ENCODE results near the gene HESX1.

HESX1 gene

DNA sequence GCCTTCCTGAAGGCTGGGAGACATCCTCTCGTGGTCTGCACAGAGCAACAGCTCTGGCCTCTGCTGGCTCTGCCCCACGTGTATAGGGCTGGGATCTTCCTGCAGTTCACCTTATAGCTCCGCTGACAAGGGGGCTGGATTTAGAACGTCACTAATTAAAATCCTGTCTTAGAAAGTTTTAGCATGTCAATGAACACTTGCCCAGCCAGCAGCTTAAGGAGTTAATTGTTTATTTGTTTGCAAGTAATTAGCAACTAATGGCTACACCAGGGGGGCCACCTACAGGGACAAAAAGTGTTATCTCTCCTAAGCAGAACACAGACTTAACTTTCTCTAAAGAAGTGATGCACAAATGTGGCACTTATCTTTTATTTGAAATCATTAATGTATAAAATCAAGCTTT lies at the start of gene HESX1:
HESX1 (minus strand) TSS at position 84 of the 403 bp plus-strand sequence; CDS start at position 24, 60 bp downstream.
- no peak for DNase-seq

DNA sequence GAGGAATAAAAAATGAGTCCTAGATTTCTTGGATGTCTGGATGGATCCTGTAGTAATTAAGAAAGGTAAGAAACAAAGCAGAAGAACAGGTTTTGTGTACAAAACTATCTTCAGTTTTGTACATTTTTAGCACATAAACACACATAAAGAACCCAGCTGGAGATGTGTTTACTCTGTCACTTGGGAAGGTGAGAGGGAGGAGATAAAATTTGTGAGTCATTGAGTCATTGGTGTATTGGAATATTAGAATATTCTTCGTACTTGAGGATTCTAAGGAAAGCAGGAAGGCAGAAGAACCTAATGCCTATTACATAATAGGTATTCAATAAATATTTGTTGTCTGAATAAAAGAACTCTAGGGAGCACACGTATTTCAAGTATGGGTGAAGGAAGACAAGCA lies 45.2 kb upstream of the HESX1 start:
- DNase-seq, result no peak

DNA sequence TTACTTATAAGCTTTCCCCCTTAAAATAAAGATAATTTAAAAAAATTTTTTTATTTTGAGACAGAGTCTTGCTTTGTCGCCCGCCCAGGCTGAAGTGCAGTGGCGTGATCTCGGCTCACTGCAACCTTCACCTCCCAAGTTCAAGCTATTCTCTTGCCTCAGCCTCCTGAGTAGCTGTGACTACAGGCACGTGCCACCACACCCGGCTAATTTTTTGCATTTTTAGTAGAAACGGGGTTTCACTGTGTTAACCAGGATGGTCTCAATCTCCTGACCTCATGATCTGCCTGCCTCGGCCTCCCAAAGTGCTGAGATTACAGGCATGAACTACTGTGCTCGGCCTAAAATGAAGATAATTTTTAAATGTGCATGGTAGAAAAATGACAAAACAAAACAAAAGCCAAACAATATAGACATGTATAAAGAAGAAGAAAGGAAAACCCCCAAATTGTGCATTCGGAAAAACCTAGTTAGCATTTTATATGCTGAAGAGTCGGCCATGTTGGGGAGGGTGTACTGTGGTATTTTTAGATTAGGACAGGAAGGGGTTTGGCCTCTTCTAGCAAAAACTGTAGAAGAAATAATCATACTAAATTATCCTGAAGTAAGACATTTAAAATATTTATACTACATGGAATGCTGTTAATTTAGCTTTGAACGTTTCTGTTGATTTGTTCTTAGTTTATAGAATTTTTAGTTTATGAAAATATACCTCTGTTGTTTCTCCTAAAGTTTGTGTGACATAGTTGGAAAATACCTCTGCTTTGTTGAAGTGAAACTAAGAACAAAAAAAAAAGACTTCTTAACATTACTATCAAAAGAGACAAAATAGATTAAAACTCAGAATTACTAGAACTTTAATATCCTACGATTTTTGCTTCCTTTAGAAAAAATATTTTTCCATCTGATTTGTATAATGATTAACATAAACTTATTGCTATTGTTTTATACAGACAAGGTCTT lies 35.1 kb upstream of the HESX1 start:
- DNase-seq, result no peak

DNA sequence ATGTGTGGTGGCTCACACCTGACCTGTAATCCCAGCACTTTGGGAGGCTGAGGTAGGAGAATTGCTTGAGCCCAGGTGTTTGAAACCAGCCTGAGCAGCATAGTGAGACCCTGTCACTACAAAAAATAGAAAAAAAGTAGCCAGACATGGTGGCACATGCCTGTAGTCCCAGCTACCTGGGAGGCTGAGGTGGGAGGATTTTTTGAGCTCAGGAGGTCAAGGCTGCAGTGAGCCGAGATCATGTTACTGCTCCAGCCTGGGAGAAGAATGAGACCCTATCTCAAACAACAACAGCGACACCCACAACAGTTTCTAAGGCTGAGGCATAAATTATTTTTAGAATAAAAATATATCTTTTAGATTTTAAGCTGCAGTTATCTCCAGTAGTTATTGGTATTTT lies 34.0 kb upstream of the HESX1 start:
- DNase-seq, result no peak

DNA sequence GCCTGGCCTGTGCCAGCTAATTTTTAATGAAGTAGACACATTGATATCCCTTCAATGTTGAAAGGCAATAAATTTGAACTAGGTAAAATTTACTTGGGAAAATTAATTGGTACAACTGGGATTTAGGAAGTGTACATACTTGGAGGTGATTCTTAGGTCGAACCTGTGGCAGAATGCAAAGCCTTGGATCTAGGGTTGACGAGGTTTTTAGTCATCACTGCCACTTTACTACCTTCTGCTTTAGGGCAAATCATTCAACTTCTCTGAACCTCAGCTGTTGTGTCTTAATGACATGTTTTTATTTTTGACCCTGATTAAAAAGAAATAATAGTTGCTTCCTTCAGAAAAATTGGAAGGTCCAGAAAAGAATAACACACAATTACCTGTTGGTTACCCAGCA lies 30.2 kb upstream of the HESX1 start:
- DNase-seq, result no peak

DNA sequence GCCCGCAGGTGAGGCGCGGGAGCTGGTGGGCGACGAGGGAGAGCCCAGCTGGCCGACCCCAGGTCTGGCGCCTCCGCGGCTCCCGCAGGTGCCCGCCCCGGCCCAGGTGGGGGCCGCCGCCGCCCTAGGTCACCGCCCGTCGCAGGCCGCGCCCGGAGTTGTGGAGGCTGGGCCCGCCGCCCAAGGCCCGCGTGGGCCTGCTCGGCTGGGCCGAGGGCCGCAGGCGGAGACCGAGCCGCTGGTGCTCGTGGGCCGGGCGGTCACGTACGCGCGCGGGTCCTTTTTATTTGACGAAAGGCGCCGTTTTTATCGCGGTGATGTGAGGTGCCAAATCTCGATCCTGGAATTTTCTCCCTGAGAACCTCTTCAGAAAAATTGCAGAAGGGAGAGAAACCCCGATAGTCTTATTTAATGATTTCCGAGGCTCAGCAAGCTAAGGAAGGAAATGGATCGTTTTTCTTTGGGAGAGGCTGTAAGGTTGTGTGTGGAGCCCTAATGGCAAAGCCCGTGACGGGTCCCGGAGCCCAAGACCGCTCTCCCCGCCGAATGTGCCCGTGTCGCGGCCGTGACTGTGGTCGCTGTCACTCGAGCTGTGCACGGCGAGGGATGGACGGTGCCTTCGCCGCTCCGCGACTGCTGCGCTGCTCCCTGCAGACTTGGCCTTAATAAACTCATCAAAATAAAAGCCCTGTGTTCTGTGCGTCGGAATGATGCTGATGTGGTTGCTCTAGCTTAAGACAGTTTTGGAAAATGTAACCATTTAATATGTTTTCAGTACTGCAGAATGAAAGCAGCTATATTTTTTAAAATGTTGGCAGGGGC lies 28.4 kb upstream of the HESX1 start:
- DNase-seq, result peak; percentile 32

DNA sequence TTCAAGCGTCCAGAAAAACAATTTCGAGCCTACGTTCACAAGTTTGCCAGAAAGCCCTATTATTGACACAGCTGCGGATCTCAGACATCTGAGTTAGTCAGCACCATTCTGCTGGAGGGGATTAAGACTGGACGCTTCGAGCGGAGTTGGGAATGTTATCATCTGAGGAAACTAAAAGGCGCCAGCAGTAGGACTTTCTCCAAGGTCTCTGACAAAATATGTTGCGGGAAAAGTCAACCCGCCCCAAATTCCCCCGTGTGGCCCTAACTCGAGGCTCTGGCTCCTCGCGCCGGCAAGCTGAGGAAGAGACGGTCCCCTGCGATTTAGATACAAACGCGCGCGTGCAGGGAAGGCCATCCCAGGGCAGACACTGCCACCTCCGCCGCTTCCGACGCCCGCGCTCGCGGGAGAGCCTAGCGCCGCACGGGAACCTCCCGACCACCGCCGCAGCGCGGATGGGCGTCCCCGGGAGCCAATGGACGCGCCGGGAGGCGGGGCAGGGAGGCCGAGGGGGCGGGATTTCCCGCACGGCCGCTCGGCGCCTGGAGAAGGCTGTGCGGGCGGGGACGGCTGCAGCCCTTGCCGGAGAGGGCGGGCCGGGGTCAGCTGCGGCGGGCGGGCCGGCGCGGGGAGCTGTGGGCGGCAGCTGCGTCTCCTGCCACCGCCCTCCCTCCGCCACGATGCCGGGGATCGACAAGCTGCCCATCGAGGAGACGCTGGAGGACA lies 27.6 kb upstream of the HESX1 start, which contains the start of gene APPL1:
APPL1 (plus strand) TSS at position 526 of the 726 bp plus-strand sequence; CDS start at position 681, 155 bp downstream.
- peak; percentile 88 for DNase-seq

DNA sequence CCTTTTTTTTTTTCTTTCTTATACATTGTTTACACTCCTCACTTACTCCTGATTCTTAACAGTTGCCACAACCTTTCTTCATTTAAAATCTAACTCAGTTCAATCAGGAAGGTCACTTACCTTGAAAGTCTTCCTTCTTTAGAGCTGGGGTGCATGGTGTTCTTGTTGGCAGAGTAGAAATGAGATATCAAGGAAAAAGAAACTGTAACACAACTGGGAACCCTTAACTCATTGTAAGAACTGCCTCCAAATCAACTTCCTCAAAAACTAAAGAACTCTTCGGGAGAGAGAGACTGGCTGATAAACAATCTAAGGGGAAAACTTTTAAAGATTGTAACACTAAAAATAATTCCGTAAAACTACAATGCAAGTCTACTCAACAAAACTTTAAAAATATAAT lies 26.4 kb upstream of the HESX1 start:
- DNase-seq, result no peak

DNA sequence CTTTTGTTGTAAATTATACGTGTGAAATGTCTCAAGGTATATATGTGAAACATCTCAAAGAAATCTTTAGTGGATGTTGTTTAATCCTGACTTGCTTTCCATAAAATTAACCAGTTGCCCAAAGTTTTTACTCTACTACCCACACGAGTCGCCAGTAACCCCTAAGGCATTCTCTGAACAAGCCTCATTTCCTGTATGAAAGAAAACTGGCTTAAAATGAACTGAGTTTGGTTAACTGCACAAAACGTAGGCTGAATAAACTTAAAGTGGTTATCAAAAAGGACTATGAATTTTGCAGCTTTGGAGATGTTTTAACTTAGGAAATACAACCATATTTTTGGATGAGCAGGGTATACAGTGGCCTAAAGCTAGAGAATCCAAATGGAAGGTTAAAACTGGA lies 25.1 kb upstream of the HESX1 start:
- peak; percentile 5 for DNase-seq

DNA sequence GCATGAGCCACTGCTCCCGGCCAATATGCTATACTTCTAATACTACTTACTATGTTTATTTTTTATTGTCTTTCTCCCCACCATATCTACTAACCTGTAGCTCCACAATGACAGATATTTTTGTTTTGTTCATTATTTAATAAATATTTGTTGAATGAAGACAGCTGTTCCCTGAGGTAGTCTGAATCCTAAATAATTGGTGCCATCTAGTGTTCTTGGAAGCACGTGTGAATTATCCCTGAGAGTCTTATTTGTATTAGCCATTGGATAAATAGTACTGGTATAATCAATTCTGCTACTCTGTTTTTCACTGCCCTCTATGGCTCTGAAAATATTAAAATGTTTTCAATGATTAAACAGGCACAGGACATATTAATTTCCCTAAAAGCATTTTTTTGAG lies 22.1 kb upstream of the HESX1 start:
- peak; percentile 32 for DNase-seq

DNA sequence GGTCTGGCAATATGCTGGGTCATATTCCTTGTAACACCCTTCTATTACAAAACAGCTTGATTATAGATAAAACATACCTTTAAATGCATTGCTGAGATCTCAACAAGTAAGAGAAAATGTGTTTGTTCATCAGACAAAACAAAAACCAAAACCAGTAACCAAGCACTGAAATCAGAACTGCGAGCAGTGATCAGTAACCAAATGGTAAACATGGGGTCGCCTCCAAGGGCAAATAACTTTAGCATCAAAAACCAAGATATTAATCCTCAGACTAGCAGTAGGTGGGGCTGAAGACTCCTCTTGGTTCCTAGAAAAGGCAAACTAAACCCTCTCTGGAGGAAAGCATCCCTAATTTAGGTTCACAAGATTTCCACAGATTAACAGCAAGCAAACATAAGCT lies 6.6 kb upstream of the HESX1 start:
- no peak for DNase-seq

DNA sequence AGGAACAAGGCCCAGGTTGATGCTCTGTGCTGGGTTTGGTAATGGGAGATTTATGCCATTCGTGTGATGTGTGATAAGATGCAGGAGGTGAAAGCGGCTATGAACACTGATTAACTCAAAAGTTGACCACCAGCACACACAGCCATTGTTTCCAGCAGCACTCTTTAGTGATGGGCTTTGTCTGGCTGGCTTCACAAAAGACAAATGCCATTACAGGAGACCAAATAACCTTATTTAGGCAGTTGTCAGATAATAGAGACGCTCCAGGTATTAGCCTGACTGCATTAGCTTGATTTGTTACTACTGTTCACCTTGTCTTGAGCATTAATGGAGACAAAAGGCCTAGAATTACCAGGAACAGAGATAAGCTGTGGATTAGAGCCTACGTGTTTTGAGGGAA lies 5.1 kb downstream of the HESX1 start:
- DNase-seq, result no peak

DNA sequence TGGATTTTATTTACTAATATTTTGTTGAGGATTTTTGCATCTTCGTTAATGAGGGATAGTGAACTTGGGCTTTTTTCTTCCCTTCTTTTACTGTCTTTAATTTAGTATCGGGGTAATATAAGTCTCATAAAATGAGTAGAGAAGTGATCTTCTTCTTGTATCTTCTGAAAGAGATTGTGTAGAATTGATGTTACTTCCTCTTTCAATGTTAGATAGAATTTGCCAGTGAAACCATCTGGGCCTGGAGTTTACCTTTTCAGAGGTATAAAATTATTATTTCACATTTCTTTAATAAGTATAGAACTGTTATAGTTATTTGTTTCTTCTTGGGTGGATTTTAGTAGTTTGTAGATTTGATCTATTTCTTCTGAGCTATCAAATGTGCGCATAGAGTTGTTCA lies 7.8 kb downstream of the HESX1 start:
- DNase-seq, result no peak

DNA sequence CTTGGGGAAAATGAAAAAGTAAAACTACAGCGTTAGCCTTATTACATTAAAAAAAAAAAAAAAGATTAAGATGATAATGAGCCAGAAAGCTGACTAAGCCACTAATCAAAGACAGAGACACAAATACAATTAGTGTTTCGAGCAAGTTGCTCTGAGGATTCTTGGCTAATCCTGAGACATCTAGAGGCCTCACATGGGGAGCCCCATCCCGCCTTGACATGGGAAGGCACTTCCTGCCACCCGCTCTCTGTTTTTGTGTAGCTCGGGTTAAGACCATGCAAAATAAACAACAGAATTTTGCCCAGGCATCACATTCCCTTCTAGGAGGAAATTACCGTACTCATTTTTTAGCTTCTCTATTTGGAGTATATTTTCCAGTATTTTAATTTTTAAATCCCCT lies 15.3 kb downstream of the HESX1 start:
- peak; percentile 63 for DNase-seq

DNA sequence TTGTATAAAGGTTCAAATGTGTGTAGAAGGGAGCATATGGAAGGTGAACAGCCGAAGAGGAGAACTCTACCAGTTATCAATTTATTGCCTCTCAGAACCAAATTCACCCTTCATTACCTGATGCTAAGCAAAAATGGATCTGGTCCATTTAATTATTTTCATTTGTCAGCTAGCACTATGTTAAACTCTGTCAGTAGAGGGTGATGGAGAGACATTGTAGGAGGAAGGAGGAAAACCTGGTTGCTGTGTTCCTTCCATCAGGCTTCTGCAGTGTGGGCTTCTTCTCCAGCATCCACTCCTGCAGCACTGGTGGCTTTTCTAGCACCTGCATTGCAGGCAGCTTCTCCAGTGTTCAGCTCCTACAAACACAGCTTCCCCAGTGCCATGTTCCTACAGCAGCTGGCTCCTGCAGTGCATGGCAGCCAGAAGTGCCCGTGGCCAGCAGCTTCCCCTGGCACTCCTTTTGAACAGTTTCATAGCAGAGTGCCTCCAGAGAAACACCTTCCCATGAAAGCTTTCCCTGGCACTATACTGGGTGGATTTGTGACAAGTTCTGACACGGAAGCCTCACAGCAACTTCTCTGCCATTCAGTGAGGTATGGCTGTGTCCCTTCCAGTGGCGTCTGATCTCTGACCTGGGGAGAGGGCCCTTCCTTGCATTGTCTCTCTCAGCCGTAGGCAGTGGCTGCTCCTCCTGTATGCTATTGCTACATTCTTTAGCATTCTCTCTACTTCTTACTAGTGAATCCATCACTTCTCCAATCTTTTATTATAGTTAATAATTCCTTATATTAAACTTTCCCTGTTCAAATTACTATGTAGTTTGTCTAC lies 20.0 kb downstream of the HESX1 start:
- DNase-seq, result no peak

DNA sequence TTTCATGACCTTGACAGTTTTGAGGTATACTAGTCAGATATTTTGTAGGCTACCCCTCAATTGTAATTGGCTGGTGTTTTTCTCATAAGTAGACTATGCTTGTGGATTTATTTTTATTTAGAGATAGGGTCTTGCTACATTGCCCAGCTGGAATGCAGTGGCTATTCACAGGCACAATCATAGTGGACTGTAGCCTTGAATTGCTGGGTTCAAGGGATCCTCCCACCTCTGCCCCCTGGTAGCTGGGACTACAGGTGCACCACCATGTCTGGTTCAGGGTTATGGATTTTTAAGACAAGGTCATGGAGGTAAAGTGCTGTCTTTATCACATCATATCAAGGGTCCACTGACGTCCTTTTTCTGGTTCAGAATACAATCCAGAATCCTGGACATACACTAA lies 23.7 kb downstream of the HESX1 start:
- DNase-seq, result no peak

DNA sequence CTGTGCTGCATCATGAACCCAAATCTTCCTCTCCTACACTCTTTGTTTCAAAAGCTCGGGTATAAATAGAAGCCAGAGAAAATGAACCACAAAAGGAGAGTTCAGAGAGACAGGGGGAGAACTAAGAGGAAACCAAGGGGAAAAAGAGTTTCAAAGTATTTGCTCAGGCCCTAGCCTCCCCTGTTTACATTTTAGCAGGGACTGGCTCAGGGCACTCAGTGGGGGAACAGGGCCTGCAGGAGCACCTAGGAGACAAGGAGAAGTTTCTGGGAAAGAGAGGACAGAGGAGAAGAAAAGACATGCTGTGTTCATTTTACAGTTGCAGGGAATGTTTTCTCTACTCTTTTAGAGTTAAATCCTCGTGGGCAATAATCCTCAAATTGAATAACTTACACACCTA lies 26.1 kb downstream of the HESX1 start:
- no peak for DNase-seq

DNA sequence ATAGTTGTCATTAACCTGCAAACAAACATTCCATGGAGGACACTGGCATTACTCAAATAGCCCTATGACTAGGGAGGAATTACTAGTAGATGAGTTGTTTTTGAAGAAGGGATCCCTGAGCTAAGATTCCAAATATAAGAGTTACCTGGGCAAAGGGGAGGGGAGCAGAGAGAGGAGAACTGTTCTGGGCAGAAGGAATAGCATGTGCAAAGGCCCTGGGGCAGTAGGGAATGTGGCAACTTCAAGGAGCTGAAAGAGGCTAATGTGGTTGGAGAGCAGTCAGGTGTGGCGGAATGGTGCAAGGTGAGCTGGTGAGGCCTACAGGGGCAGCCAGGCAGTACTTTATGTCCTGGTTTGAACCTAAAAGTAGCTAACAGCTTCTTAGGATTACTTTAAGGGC lies 28.8 kb downstream of the HESX1 start:
- DNase-seq, result no peak

DNA sequence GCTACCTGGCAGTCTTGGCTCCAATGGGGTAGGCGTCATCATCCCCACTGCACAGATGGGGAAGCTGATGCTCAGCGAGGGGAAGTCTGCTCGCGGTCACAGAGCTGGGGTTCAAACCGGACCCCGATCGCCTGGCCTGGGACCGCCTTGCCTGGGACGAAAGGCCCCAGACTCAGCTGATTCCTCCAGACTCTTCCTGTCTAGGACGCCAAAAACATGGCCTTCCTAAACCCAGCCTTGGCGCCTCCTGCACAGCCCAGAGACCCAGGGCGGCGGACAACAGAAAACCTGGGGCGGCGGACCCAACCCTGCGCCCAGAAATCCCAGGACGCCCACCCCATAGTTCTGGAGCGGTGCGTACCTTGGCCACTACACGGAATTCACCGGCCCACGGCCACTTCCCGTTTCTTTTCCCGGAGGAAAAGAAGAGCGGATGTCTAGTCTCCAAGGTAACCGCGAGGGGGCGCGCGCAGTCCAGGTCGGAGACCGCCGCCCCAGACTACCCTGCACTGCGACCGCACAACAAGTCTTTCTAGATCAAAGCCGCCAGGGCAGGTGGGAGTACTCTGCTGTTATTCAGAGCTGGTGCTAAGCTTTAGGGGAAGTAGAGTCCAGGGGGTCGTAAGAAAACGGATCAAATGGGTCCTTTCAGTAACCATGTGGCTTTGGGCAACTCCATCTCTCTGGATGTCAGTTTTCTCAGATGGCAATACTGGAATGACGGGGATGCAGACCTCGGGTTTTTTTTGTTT lies 29.7 kb downstream of the HESX1 start:
- peak; percentile 62 for DNase-seq

DNA sequence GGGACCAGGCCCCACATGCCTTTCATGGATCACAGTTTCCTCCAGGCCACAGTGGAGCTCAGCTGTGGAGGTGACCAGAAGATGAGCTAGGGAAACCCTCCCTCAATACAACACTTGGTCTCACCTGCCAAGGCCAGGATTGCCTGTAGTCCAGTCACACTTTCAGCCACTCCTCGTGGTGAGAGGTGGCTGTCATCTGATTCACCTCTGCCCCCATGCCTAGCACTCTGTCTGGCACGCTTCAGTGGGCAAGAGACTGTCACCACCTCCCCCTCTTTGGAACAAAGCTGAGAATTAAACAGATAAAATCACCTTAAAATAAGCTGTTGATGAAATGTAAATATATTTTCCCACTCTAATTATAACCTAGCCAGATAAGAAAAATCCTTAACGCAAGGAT lies 30.7 kb downstream of the HESX1 start:
- DNase-seq, result no peak

DNA sequence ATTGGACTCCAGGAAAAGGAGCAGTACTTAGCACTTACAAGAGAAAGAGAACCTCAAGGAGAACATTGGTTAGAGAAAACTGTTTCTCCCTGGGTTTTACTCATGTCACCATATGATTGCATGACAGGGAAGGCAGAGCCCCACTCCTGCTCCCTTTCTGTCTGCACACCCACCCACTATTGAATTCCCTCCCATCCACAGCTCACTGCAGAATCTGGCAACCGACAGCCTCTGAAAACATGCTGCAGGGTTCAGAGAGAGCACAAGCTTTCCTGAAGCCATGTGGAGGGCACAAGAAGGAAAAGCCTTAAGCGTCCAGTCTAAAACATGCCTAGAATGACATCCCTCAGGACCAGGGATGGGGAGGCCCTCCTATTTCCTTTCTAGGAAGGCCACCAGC lies 31.6 kb downstream of the HESX1 start:
- no peak for DNase-seq

Data from fibroblast of skin of right quadriceps (primary cell).